K562 (cell line): Measurements from ENCODE around the gene ERGIC1. TPM values are rescaled to one million over a fixed set of nuclear protein-coding genes. Genes with fewer than 3 reads are reported as not detected.
A peak's percentile ranks its signal among the peaks of the same experiment; 100 is the strongest.

Experiments used
- ATAC-seq: fragments of 200-7000 bp; cut with Tn5 transposase; 3 replicates; pipeline ENCODE4 v1.9.1; 2020; ENCODE audit warnings: moderate library complexity
- Bru-seq: library from RNA; stranded (reverse); fragments of 400-500 nt; gene quantifications from one replicate; lab custom pipeline; 2021; lab: Mats Ljungman, UMichigan
- BruChase-seq, 2 experiments: library from RNA; stranded (reverse); fragments of 400-500 nt; gene quantifications; one replicate each; lab custom pipeline; 2021; lab: Mats Ljungman, UMichigan
- BruUV-seq: library from RNA; stranded (reverse); fragments of 400-500 nt; replicated peaks from 2 replicates; lab custom pipeline; 2021; lab: Mats Ljungman, UMichigan
- CTCF ChIA-PET: fragments of 300-600 bp; formaldehyde crosslinking; extraction: SDS; loops from one replicate; lab custom pipeline; 2021; ENCODE audit warnings: low intra/inter-chr PET ratio; lab: Yijun Ruan, JAX
- POLR2A ChIA-PET: fragments of 300-600, 350-650 bp; sonication (Branson Sonifier 250); formaldehyde crosslinking; extraction: SDS; loops from one replicate; lab custom pipeline; 2021; ENCODE audit warnings: antibody characterized with exemption, inconsistent platforms; lab: Yijun Ruan, JAX
- DNase-seq, 4 experiments: peaks; one replicate each; pipeline versions ENCODE4 v3.0.0 to v3.0.0-alpha.2; 2011 to 2018; ENCODE audit warnings: low spot score in 3 of 4, mixed read lengths in 3 of 4; ENCODE audit errors: extremely low read depth in 1 of 4
- FAIRE-seq: peaks from 2 replicates; lab custom pipeline; 2011; peaks lifted over from hg19 to GRCh38; lab: Jason Lieb, UNC
- H2AFZ ChIP-seq: 2 replicates; pipeline ENCODE4 v1.6.0; 2011; ENCODE audit warnings: low read depth, low read length, control low read depth, inconsistent platforms
- H3K27ac ChIP-seq: fragments of 200-600 bp; 3 replicates; pipeline ENCODE4 v1.8.0; 2011; ENCODE audit warnings: low read depth, mild to moderate bottlenecking, control low read depth, inconsistent platforms, low read length, moderate library complexity, mixed read lengths; ENCODE audit errors: extremely low read depth
- H3K27me3 ChIP-seq, 2 experiments: fragments of 300-600 bp in 1 of 2; 2 replicates in 1 of 2; 3 replicates in 1 of 2; pipeline versions ENCODE4 v1.6.0 to v1.8.0; 2011; ENCODE audit warnings: inconsistent platforms in 2 of 2, low read length in 2 of 2, mild to moderate bottlenecking in 1 of 2, mixed read lengths in 1 of 2, moderate library complexity in 1 of 2; ENCODE audit not compliant: control insufficient read depth in 2 of 2, insufficient read depth in 2 of 2
- H3K36me3 ChIP-seq: fragments of 300-600 bp; 3 replicates; pipeline ENCODE4 v1.8.0; 2011; ENCODE audit warnings: mild to moderate bottlenecking, low read length, inconsistent platforms; ENCODE audit not compliant: control insufficient read depth, insufficient read depth
- H3K4me1 ChIP-seq, 2 experiments: fragments of 200-600 bp in 1 of 2; replicated peaks in 1 of 2; 2 replicates in 1 of 2; 3 replicates in 1 of 2; pipeline versions ENCODE4 v1.5.1 to v1.8.0; 2011; ENCODE audit warnings: inconsistent platforms in 2 of 2, low read length in 2 of 2, mild to moderate bottlenecking in 1 of 2, mixed read lengths in 1 of 2, moderate library complexity in 1 of 2; ENCODE audit not compliant: control insufficient read depth in 2 of 2, insufficient read depth in 2 of 2
- H3K4me2 ChIP-seq: 2 replicates; pipeline ENCODE4 v1.6.1; 2011; ENCODE audit warnings: low read length, control low read depth, inconsistent platforms, mixed read lengths; ENCODE audit not compliant: insufficient read depth
- H3K4me3 ChIP-seq: fragments of 200-600 bp; sonication (generic), shearing (Covaris generic); 2 replicates; pipeline ENCODE4 v1.5.1; 2016; ENCODE audit warnings: control low read depth, inconsistent platforms
- H3K79me2 ChIP-seq: fragments of 200-600 bp; 3 replicates; pipeline ENCODE4 v1.8.0; 2011; ENCODE audit warnings: low read length, inconsistent platforms; ENCODE audit not compliant: control insufficient read depth, insufficient read depth
- H3K9ac ChIP-seq, 2 experiments: 2 replicates each; pipeline versions ENCODE4 v1.6.0 to v1.6.1; 2011; ENCODE audit warnings: low read depth in 2 of 2, low read length in 2 of 2, control low read depth in 1 of 2, inconsistent platforms in 1 of 2, mild to moderate bottlenecking in 1 of 2, mixed read lengths in 1 of 2; ENCODE audit not compliant: insufficient read depth in 1 of 2
- H3K9me1 ChIP-seq: one replicate; pipeline ENCODE4 v1.6.0; 2011; ENCODE audit warnings: inconsistent platforms, mild to moderate bottlenecking, low read length, moderate library complexity; ENCODE audit not compliant: control insufficient read depth, insufficient read depth
- H3K9me3 ChIP-seq: replicated peaks from 2 replicates; pipeline ENCODE4 v1.5.1; 2011; ENCODE audit warnings: low read depth, low read length, inconsistent platforms; ENCODE audit not compliant: control insufficient read depth, insufficient read depth
- H4K20me1 ChIP-seq: replicated peaks from 2 replicates; pipeline ENCODE4 v1.6.1; 2011; ENCODE audit warnings: low read length, inconsistent platforms, mixed read lengths; ENCODE audit not compliant: control insufficient read depth, insufficient read depth
- CTBP1 ChIP-seq: fragments of 450-650 bp; IDR thresholded peaks from 2 replicates; pipeline ENCODE4 v1.6.1; 2016; ENCODE audit warnings: borderline replicate concordance
- E2F3 ChIP-seq: fragments of 250-450 bp; sonication (Bioruptor Pico); IDR thresholded peaks from 2 replicates; pipeline ENCODE4 v1.4.0; 2020; ENCODE audit warnings: mild to moderate bottlenecking
- E2F5 ChIP-seq: sonication (generic); formaldehyde crosslinking; IDR thresholded peaks from 2 replicates; pipeline ENCODE4 v1.8.0; 2022; ENCODE audit warnings: mild to moderate bottlenecking, missing genetic modification reagents
- FUS ChIP-seq: fragments of 200-400 bp; formaldehyde crosslinking; optimal IDR thresholded peaks from 2 replicates; pipeline ENCODE3; 2017; ENCODE audit warnings: low read depth, low read length
- GABPB1 ChIP-seq: sonication (generic); formaldehyde crosslinking; IDR thresholded peaks from 2 replicates; pipeline ENCODE4 v1.8.0; 2022; ENCODE audit warnings: mild to moderate bottlenecking, missing genetic modification reagents
- GTF2F1 ChIP-seq: IDR thresholded peaks from 2 replicates; pipeline ENCODE4 v1.6.1; 2011; ENCODE audit warnings: low read depth, low read length, improper control_type of control experiment
- HLTF ChIP-seq: fragments of 450-650 bp; IDR thresholded peaks from 2 replicates; pipeline ENCODE4 v1.6.1; 2016
- MYBL2 ChIP-seq, 2 experiments: fragments of 450-650 bp in 1 of 2; sonication (generic) in 1 of 2; formaldehyde crosslinking in 1 of 2; IDR thresholded peaks; 2 replicates each; pipeline versions ENCODE4 v1.6.1 to v1.8.1; 2017 to 2022; ENCODE audit warnings: borderline replicate concordance in 1 of 2, inconsistent platforms in 1 of 2, low read depth in 1 of 2, mild to moderate bottlenecking in 1 of 2, missing genetic modification reagents in 1 of 2, moderate library complexity in 1 of 2
- NEUROD1 ChIP-seq: fragments of 150-350 bp; IDR thresholded peaks from 2 replicates; pipeline ENCODE4 v1.6.1; 2014; ENCODE audit warnings: borderline replicate concordance, low read length, low read depth; ENCODE audit not compliant: partially characterized antibody
- RAD51 ChIP-seq: fragments of 450-650 bp; IDR thresholded peaks from 2 replicates; pipeline ENCODE4 v1.7.1; 2016; ENCODE audit warnings: low read depth, mild to moderate bottlenecking, borderline replicate concordance
- SNAPC5 ChIP-seq: fragments of 250-450 bp; sonication (Bioruptor Pico); IDR thresholded peaks from 2 replicates; pipeline ENCODE4 v1.8.0; 2021; ENCODE audit warnings: moderate library complexity, mild to moderate bottlenecking, inconsistent platforms
- TAF7 ChIP-seq: fragments of 450-650 bp; IDR thresholded peaks from 2 replicates; pipeline ENCODE4 v1.6.1; 2016; ENCODE audit warnings: missing genetic modification characterization, missing compliant biosample characterization
- TRIM28 ChIP-seq: fragments of 450-650 bp; IDR thresholded peaks from 2 replicates; pipeline ENCODE4 v1.6.1; 2017
- whole genome bisulfite sequencing: fragments of 100-300 bp; shearing (Covaris generic); methylation state at CpG from one replicate; pipeline ENCODE4 v1.1.6; 2016; ENCODE audit warnings: low coverage, mixed read lengths; ENCODE audit not compliant: insufficient coverage; ENCODE audit errors: missing lambda C conversion rate; 5-methylcytosine and 5-hydroxymethylcytosine counted together
- in situ Hi-C: fragments of 300-500 bp; cut with MboI; formaldehyde crosslinking; loops from 4 replicates; pipeline ENCODE4 v1.15.0; 2018; ENCODE audit warnings: inconsistent platforms, mixed read lengths
- intact Hi-C: fragments of 100-400 bp; cut with micrococcal nuclease; formaldehyde crosslinking; loops from 2 replicates; pipeline ENCODE4 v1.14.2; 2022
- long read RNA-seq, 3 experiments: library from polyadenylated mRNA in 2 of 3; library from RNA in 1 of 3; unstranded in 2 of 3; stranded (forward) in 1 of 3; transcript quantifications; one replicate each; pipeline ENCODE4 v2.0.0, GENCODE V29; 2019 to 2022
- polyA minus RNA-seq, 3 experiments: library from RNA; depleted of rRNA, polyadenylated mRNA; stranded (reverse); fragments of >200 nt; gene quantifications; 2 replicates each; pipeline ENCODE4 v1.2.3, GENCODE V29; 2011
- polyA plus RNA-seq, 8 experiments: library from polyadenylated mRNA; depleted of rRNA in 4 of 8; stranded (reverse) in 5 of 8; unstranded in 3 of 8; fragments of >200 nt; fragmentation: Nextera tagmentation in 2 of 8; fragmentation: Illumina TruSeq in 1 of 8; extraction: Ambion mirVana in 2 of 8; extraction: Trizol in 1 of 8; gene quantifications; 2 replicates each; pipeline versions ENCODE4 v1.2.1 to v1.2.3, GENCODE V29; 2011 to 2014; ENCODE audit warnings: inconsistent platforms in 1 of 8, missing spikeins in 1 of 8
- total RNA-seq, 7 experiments: library from RNA; depleted of rRNA in 6 of 7; stranded (reverse); fragments of >200 nt in 6 of 7; fragmentation: Illumina TruSeq in 2 of 7; extraction: Trizol in 2 of 7; gene quantifications; 2 replicates each; pipeline versions ENCODE4 v1.2.1 to v1.2.3, GENCODE V29; 2011 to 2021; ENCODE audit warnings: low replicate concordance in 1 of 7
- TF ChIP-seq, protein P1 (sequence below): fragments of 250-450 bp; sonication (Bioruptor Pico); IDR thresholded peaks from 2 replicates; pipeline ENCODE4 v1.8.0; 2022; ENCODE audit warnings: moderate library complexity, mild to moderate bottlenecking, inconsistent platforms

Gene ERGIC1, protein sequence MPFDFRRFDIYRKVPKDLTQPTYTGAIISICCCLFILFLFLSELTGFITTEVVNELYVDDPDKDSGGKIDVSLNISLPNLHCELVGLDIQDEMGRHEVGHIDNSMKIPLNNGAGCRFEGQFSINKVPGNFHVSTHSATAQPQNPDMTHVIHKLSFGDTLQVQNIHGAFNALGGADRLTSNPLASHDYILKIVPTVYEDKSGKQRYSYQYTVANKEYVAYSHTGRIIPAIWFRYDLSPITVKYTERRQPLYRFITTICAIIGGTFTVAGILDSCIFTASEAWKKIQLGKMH
- 94.3 and 160 TPM in 2 replicates for total RNA-seq (2011; cell fraction: chromatin; rRNA removed; ENCODE audit: low replicate concordance)
- 81.7 and 85.4 TPM in 2 replicates for total RNA-seq (2011; cell fraction: nucleolus; rRNA removed)
- 98.5 and 147 TPM in 2 replicates for total RNA-seq (2011; cell fraction: nucleoplasm; rRNA removed)
- total RNA-seq (2014; rRNA removed) = 20.9 and 38.1 TPM in 2 replicates
- total RNA-seq (2014; rRNA removed; fragmentation: Illumina TruSeq; extraction: Trizol) = 33.5 and 38.8 TPM in 2 replicates
- 41.9 and 42.5 TPM in 2 replicates for total RNA-seq (2015; rRNA removed; fragmentation: Illumina TruSeq; extraction: Trizol)
- 48.0 and 51.3 TPM in 2 replicates for total RNA-seq (2021)
- 36.4 and 39.2 TPM in 2 replicates for polyA plus RNA-seq (2011; rRNA removed)
- 59.9 and 75.2 TPM in 2 replicates for polyA plus RNA-seq (2011; cell fraction: cytosol; rRNA removed)
- 37.4 and 51.3 TPM in 2 replicates for polyA plus RNA-seq (2011; cell fraction: nucleus; rRNA removed)
- 49.8 and 50.4 TPM in 2 replicates for polyA plus RNA-seq (2012)
- 58.0 and 68.4 TPM in 2 replicates for polyA plus RNA-seq (2014; fragmentation: Illumina TruSeq; extraction: Trizol)
- 10 to 100 TPM in 1 of 2 experiments, 1 to 10 TPM in 1; 5.5 to 11.7 TPM for polyA plus RNA-seq (2014; fragmentation: Nextera tagmentation; extraction: Ambion mirVana)
- 32.9 and 45.5 TPM in 2 replicates for polyA plus RNA-seq (2014; rRNA removed)
- 42.0 and 52.9 TPM in 2 replicates for polyA minus RNA-seq (2011; rRNA and poly(A)+ RNA removed)
- polyA minus RNA-seq (2011; cell fraction: cytosol; rRNA and poly(A)+ RNA removed) = 26.8 and 27.7 TPM in 2 replicates
- polyA minus RNA-seq (2011; cell fraction: nucleus; rRNA and poly(A)+ RNA removed) = 19.5 and 22.5 TPM in 2 replicates
- percentile 67 among the genes with signal in this experiment for Bru-seq, nascent RNA
- BruChase-seq, experiment 1, labeled RNA remaining after a 2-hour chase = percentile 60 among the genes with signal in this experiment
- percentile 55 among the genes with signal in this experiment for BruChase-seq, experiment 2, labeled RNA remaining after a 6-hour chase
- long read RNA-seq, experiment 1, partial matches to known transcripts = 15 of 23 reads
- long read RNA-seq, experiment 1, other reads (novel, unspliced or antisense) = 4 of 23 reads
- long read RNA-seq, experiment 2, transcript ERGIC1-202 (10 exons, 2,881 nt) = major isoform, 34 of 70 reads
- long read RNA-seq, experiment 2, partial matches to known transcripts = 26 of 70 reads
- long read RNA-seq, experiment 2, other reads (novel, unspliced or antisense) = 6 of 70 reads
- long read RNA-seq, experiment 3, transcript ERGIC1-202 (10 exons, 2,881 nt) = major isoform, 8 of 11 reads
- long read RNA-seq, experiment 3, partial matches to known transcripts = 1 of 11 reads
- long read RNA-seq, experiment 3, other reads (novel, unspliced or antisense) = 2 of 11 reads

GRCh38 chr5:172833686-172834414 is at the start of gene ERGIC1:
TSS of gene ERGIC1 (plus strand) at chr5:172834251. CDS start at chr5:172834414, 163 bp downstream.
- FAIRE-seq (peak; percentile 62), ATAC-seq (peak; percentile 96), DNase-seq (peak; percentile 88 to 96 (median 92))
- intact Hi-C loops (loop anchor here (1.0 to 2.0 kb wide), 2 partner anchors 27 to 62 kb away; no protein-coding TSS in a partner anchor), in situ Hi-C loops (no loop called here)
- POLR2A ChIA-PET = no interaction called here
- H3K4me1 ChIP-seq = peaks cover 12 to 33% of the 10 kb centered on the region in 2 experiments
- H3K9me3 ChIP-seq = no peaks in the 10 kb centered on the region
- no peaks in the 10 kb centered on the region for H3K9me1 ChIP-seq
- H3K79me2 ChIP-seq = peaks cover 17% of the 10 kb centered on the region
- TSS peak; percentile 76 for BruUV-seq
- 0% methylated on average over 8 of the region's 53 CpGs for whole genome bisulfite sequencing
- no peaks in the 10 kb centered on the region for H3K27me3 ChIP-seq
- H3K4me3 ChIP-seq = peak within 1 kb of the TSS; percentile 71
- CTCF ChIA-PET = interaction anchor here (1.4 kb wide), 1 partner anchor 63 kb away, joined by 6 read pairs; the partner anchor contains the start of gene DUSP1
- H2AFZ ChIP-seq = peak within 1 kb of the TSS; percentile 95
- H3K27ac ChIP-seq = peak within 1 kb of the TSS; percentile 70
- peak within 1 kb of the TSS; percentile 85 for H3K4me2 ChIP-seq
- H4K20me1 ChIP-seq = no peaks in the 10 kb centered on the region
- peaks cover 7% of the 10 kb centered on the region; the same call in 2 of the 3 replicates for H3K36me3 ChIP-seq
- peak within 1 kb of the TSS; percentile 64 to 93; a peak in 3 of 4 replicates for H3K9ac ChIP-seq
- TF ChIP-seq RAD51 (no peak), GABPB1 (CRISPR knock-in tag) (peak; percentile 22; the same call in 1 of the 2 replicates), SNAPC5 (no peak), TRIM28 (0 out of 2 replicates have a peak, but pooled peaks have one; percentile 59), MYBL2 (IDR thresholded peaks at IDR 0.05; ENCODE audit: low read depth) (no peak), MYBL2 (CRISPR knock-in tag; IDR thresholded peaks at IDR 0.05; ENCODE audit: borderline replicate concordance) (no peak), FUS (no peak), NEUROD1 (peak; percentile 81), E2F3 (CRISPR knock-in tag) (no peak), CTBP1 (peak; percentile 30; the same call in 1 of the 2 replicates), GTF2F1 (no peak), HLTF (no peak), E2F5 (CRISPR knock-in tag) (no peak), TAF7 (tag) (0 out of 2 replicates have a peak, but pooled peaks have one; percentile 15)
- TF ChIP-seq, protein P1, sequence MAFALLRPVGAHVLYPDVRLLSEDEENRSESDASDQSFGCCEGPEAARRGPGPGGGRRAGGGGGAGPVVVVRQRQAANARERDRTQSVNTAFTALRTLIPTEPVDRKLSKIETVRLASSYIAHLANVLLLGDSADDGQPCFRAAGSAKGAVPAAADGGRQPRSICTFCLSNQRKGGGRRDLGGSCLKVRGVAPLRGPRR (CRISPR knock-in tag) = no peak
